Activated T-cell treated with anti-CD3 and anti-CD28 coated beads for 1 hour (primary cell): Measurements from ENCODE around the gene JAKMIP2.

Experiments
- DNase-seq: peaks from one replicate; pipeline ENCODE4 v3.0.0-alpha.2; 2020; ENCODE audit warnings: low read depth

JAKMIP2 gene

GRCh38 chr5:147697380-147697779 is 85.1 kb downstream of the JAKMIP2 start:
- DNase-seq, result no peak

- DNase-seq, result no peak
Observed at GRCh38 chr5:147694772-147695171, 87.8 kb downstream of the JAKMIP2 start.

GRCh38 chr5:147693233-147693632 is 89.3 kb downstream of the JAKMIP2 start:
- DNase-seq, result no peak

GRCh38 chr5:147691130-147691529 is 91.4 kb downstream of the JAKMIP2 start:
- DNase-seq, result no peak

- DNase-seq, result no peak
Observed at GRCh38 chr5:147690595-147690994, 91.9 kb downstream of the JAKMIP2 start.

- DNase-seq, result no peak
Observed at GRCh38 chr5:147689426-147689825, 93.1 kb downstream of the JAKMIP2 start.

- DNase-seq, result no peak
Observed at GRCh38 chr5:147688656-147689356, 93.7 kb downstream of the JAKMIP2 start.

- no peak for DNase-seq
Observed at GRCh38 chr5:147687118-147687517, 95.4 kb downstream of the JAKMIP2 start.

- no peak for DNase-seq
Observed at GRCh38 chr5:147686421-147686820, 96.1 kb downstream of the JAKMIP2 start.

GRCh38 chr5:147685993-147686392 is 96.5 kb downstream of the JAKMIP2 start:
- no peak for DNase-seq

- no peak for DNase-seq
Observed at GRCh38 chr5:147675168-147675567, 107.4 kb downstream of the JAKMIP2 start.

GRCh38 chr5:147674411-147674810 is 108.1 kb downstream of the JAKMIP2 start:
- no peak for DNase-seq

GRCh38 chr5:147673791-147674190 is 108.7 kb downstream of the JAKMIP2 start:
- DNase-seq, result no peak

- no peak for DNase-seq
Observed at GRCh38 chr5:147673266-147673665, 109.3 kb downstream of the JAKMIP2 start.

GRCh38 chr5:147671365-147671764 is 111.2 kb downstream of the JAKMIP2 start:
- no peak for DNase-seq

- no peak for DNase-seq
Observed at GRCh38 chr5:147670815-147671214, 111.7 kb downstream of the JAKMIP2 start.

GRCh38 chr5:147669169-147669869 is 113.2 kb downstream of the JAKMIP2 start:
- DNase-seq, result no peak

- DNase-seq, result no peak
Observed at GRCh38 chr5:147668385-147668784, 114.1 kb downstream of the JAKMIP2 start.

GRCh38 chr5:147667363-147667762 is 115.2 kb downstream of the JAKMIP2 start:
- DNase-seq, result no peak

GRCh38 chr5:147666419-147666818 is 116.1 kb downstream of the JAKMIP2 start:
- DNase-seq, result no peak

- no peak for DNase-seq
Observed at GRCh38 chr5:147661541-147661940, 121.0 kb downstream of the JAKMIP2 start.

GRCh38 chr5:147659166-147659929 is 123.2 kb downstream of the JAKMIP2 start:
- no peak for DNase-seq
